Parathyroid adenoma (tissue), 2 donors: Measurements from ENCODE around the gene LACTB.

Experiments
- H2AFZ ChIP-seq: fragments of 300-600 bp; sonication (generic); one replicate; pipeline ENCODE4 v1.7.0; 2017; ENCODE audit warnings: antibody characterized with exemption, mild to moderate bottlenecking
- H3K27ac ChIP-seq: fragments of 300-600 bp; sonication (generic); one replicate; pipeline ENCODE4 v1.7.0; 2017
- H3K27me3 ChIP-seq: fragments of 300-600 bp; sonication (generic); one replicate; pipeline ENCODE4 v1.7.0; 2017; ENCODE audit warnings: low read length; ENCODE audit not compliant: control insufficient read depth, insufficient read depth
- H3K36me3 ChIP-seq: fragments of 300-600 bp; sonication (generic); one replicate; pipeline ENCODE4 v1.7.0; 2017; ENCODE audit warnings: low read length; ENCODE audit not compliant: control insufficient read depth, insufficient read depth
- H3K4me1 ChIP-seq: fragments of 300-600 bp; sonication (generic); one replicate; pipeline ENCODE4 v1.7.0; 2017; ENCODE audit warnings: control low read depth
- H3K4me2 ChIP-seq: fragments of 300-600 bp; sonication (generic); one replicate; pipeline ENCODE4 v1.7.0; 2017; ENCODE audit warnings: low read length
- H3K4me3 ChIP-seq: fragments of 300-600 bp; sonication (generic); one replicate; pipeline ENCODE4 v1.7.0; 2017; ENCODE audit warnings: low read depth, low read length
- H3K79me2 ChIP-seq: fragments of 300-600 bp; sonication (generic); one replicate; pipeline ENCODE4 v1.7.0; 2017; ENCODE audit warnings: control low read depth
- H3K9ac ChIP-seq: fragments of 300-600 bp; sonication (generic); one replicate; pipeline ENCODE4 v1.7.0; 2017; ENCODE audit warnings: mild to moderate bottlenecking
- H3K9me3 ChIP-seq: fragments of 300-600 bp; sonication (generic); one replicate; pipeline ENCODE4 v1.7.0; 2017; ENCODE audit warnings: low read length; ENCODE audit not compliant: control insufficient read depth
- TF ChIP-seq, protein P1 (sequence below): fragments of 300-600 bp; sonication (generic); IDR thresholded peaks from one replicate; pipeline ENCODE4 v1.7.0; 2017; ENCODE audit warnings: antibody characterized with exemption, mild to moderate bottlenecking
- donor health status: primary hyperparathyroidism.

LACTB gene

DNA sequence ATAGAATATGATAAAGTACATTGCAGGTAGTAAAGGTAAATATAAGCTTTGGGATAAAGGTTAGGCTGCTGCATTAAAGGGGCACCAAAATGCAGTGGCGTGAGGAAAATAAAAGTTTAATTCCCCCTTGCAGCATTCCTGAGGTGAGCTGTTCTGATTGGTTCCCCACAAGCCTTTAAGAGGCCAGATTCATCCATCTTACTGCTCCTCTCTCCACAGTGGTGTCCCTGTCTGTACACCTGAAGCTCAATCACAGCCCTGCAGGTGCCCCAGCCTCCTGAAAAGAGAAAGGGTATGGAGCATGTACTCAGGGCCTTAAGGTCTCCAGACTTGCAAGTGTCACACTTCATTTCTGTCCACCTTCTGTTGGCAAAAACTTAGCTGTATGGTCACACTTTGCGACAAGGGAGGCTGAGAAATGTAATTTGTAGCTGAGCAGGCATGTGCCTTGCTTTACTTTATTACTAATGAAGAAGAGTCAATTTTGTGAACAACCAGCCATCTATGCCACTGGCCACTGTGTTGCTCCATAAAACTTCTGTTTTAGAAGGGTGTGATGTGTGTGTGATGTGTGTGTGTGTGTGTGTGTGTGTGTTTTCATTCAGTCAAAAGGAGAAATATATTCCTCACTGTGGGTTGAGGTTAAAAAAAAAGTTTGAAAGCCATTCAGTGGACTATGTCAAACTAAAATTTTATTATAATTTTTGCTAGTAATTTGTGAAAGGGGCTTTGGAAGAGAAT, 12.8 kb downstream of the LACTB start:
- TF ChIP-seq, protein P1, sequence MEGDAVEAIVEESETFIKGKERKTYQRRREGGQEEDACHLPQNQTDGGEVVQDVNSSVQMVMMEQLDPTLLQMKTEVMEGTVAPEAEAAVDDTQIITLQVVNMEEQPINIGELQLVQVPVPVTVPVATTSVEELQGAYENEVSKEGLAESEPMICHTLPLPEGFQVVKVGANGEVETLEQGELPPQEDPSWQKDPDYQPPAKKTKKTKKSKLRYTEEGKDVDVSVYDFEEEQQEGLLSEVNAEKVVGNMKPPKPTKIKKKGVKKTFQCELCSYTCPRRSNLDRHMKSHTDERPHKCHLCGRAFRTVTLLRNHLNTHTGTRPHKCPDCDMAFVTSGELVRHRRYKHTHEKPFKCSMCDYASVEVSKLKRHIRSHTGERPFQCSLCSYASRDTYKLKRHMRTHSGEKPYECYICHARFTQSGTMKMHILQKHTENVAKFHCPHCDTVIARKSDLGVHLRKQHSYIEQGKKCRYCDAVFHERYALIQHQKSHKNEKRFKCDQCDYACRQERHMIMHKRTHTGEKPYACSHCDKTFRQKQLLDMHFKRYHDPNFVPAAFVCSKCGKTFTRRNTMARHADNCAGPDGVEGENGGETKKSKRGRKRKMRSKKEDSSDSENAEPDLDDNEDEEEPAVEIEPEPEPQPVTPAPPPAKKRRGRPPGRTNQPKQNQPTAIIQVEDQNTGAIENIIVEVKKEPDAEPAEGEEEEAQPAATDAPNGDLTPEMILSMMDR = no peak
- Histone ChIP-seq H3K27ac (no peak overlapping the region), H3K4me2 (no peak overlapping the region), H3K27me3 (no peaks in the 10 kb centered on the region), H3K36me3 (no peaks in the 10 kb centered on the region), H3K9me3 (no peaks in the 10 kb centered on the region), H3K4me3 (no peak overlapping the region), H3K9ac (no peak overlapping the region), H3K79me2 (no peaks in the 10 kb centered on the region), H3K4me1 (no peaks in the 10 kb centered on the region), H2AFZ (no peak overlapping the region)

DNA sequence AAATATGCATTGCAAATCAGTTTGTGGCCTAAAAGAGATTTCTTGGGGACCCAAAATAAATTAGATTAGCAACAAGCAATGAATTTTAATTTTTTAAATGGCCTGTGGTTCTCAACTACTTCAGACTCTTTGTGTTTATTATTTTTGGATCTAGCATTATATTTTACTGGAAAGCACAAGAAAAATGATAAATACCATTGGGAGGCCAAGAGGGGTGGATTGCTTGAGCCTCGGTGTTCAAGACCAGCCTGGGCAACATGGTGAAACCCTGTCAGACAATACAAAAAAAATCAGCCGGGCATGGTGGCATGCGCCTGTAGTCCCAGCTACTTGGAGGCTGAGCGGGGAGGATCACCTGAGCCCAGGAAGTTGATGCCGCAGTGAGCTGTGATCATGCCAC, 13.6 kb downstream of the LACTB start:
- Histone ChIP-seq H3K9me3 (no peaks in the 10 kb centered on the region), H3K4me2 (no peak overlapping the region), H3K27me3 (no peaks in the 10 kb centered on the region), H3K9ac (no peak overlapping the region), H2AFZ (no peak overlapping the region), H3K4me3 (no peak overlapping the region), H3K79me2 (no peaks in the 10 kb centered on the region), H3K36me3 (no peaks in the 10 kb centered on the region), H3K4me1 (no peaks in the 10 kb centered on the region), H3K27ac (no peak overlapping the region)
- TF ChIP-seq, protein P1 = no peak

DNA sequence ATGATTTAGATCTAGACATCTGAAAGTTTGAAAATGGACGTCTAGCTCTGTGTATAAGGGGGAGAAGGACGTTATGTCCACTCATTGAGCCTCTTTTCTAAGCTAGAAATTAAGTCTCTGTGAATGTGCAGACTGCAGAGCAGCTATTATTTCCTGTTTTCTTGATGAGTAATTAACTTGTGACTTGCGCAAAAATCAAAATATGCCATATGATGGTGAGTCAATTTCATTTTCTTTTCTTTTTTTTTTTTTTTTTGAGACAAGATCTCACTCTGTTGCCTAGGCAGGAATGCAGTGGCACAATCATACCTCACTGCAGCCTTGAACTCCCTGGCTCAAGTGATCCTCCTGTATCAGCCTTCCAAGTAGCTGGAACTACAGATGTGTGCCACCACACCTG, 14.1 kb downstream of the LACTB start:
- Histone ChIP-seq H3K4me3 (no peak overlapping the region), H3K4me2 (no peak overlapping the region), H3K4me1 (no peaks in the 10 kb centered on the region), H3K79me2 (no peaks in the 10 kb centered on the region), H3K27me3 (no peaks in the 10 kb centered on the region), H2AFZ (no peak overlapping the region), H3K36me3 (no peaks in the 10 kb centered on the region), H3K9me3 (no peaks in the 10 kb centered on the region), H3K9ac (no peak overlapping the region), H3K27ac (no peak overlapping the region)
- TF ChIP-seq, protein P1 = no peak

DNA sequence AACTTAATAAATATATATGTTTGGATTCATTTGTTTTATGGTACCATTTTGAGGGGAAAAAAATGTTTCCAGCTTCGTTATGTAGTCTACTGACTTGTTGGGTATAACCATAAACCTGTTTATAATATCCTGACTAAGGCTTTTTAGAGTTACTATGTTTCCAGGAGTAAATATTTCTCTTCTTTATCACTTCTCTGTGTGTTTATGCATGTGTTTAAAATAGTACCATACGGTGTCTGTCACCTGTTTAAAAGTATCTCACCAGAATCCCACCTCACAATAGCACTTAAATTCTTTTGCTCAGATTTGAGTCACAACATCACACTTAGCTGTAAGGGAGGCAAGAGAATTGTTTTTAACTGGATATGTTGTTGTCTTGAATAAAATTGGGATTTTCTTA, 15.1 kb downstream of the LACTB start:
- no peaks in the 10 kb centered on the region for H3K36me3 ChIP-seq
- no peak overlapping the region for H3K4me2 ChIP-seq
- no peak overlapping the region for H3K4me3 ChIP-seq
- no peaks in the 10 kb centered on the region for H3K27me3 ChIP-seq
- H2AFZ ChIP-seq = no peak overlapping the region
- H3K4me1 ChIP-seq = no peaks in the 10 kb centered on the region
- no peak overlapping the region for H3K27ac ChIP-seq
- no peaks in the 10 kb centered on the region for H3K9me3 ChIP-seq
- H3K79me2 ChIP-seq = no peaks in the 10 kb centered on the region
- H3K9ac ChIP-seq = no peak overlapping the region
- TF ChIP-seq, protein P1 = no peak

DNA sequence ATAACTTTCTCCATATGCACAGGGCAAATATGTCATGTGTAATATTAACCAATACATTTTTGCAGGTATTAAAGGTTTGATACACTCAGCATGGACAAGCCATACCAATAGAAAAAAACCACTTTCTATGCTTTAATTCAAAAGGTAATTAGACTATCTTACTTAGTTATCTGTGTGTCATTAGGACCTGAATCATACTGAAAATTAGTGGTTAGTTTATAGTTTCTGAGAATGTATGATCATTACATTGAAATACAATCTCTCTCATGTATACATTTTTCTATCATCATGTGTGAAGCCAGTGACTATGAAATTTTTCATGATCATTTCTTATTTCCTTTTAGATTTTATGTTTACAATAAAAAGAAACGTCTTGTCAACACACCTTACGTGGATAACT, 19.3 kb downstream of the LACTB start:
- TF ChIP-seq, protein P1 = no peak

More for the DNA sequence above, 19.3 kb downstream of the LACTB start:
- H3K4me2 ChIP-seq = no peak overlapping the region
- no peak overlapping the region for H3K27ac ChIP-seq
- no peaks in the 10 kb centered on the region for H3K4me1 ChIP-seq
- no peak overlapping the region for H3K4me3 ChIP-seq
- H3K27me3 ChIP-seq = no peaks in the 10 kb centered on the region
- no peak overlapping the region for H2AFZ ChIP-seq
- H3K36me3 ChIP-seq = no peaks in the 10 kb centered on the region
- no peaks in the 10 kb centered on the region for H3K9me3 ChIP-seq
- no peak overlapping the region for H3K9ac ChIP-seq
- H3K79me2 ChIP-seq = no peaks in the 10 kb centered on the region
